GM18502 (cell line): ENCODE measurements around the gene DYRK1B.

Experiments used
- ATAC-seq: cut with Tn5 transposase; IDR thresholded peaks from one replicate; pipeline ENCODE4 v1.9.1; 2021; ENCODE audit warnings: mild to moderate bottlenecking; ENCODE audit not compliant: unreplicated experiment, poor library complexity

DYRK1B gene

DNA sequence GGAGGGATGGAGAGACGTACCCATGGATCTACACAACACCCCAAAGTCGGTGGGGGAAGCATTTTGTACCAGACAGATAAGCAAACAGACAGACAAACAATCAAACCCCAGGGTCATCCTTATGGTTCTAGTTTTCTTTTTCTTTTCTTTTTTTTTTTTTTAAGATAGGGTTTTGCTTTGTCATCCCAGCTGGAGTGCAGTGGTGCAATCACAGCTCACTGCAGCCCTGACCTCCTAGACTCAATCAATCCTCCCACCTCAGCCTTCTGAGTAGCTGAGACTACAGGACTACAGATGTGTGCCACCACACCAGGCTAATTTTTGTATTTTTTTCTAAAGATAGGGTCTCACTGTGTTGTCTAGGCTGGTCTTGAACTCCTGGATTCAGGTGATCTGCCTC lies 30.2 kb upstream of the DYRK1B start:
- ATAC-seq: no peak

GRCh38 chr19:39858541-39858940 lies 24.6 kb upstream of the DYRK1B start:
- ATAC-seq: no peak

DNA sequence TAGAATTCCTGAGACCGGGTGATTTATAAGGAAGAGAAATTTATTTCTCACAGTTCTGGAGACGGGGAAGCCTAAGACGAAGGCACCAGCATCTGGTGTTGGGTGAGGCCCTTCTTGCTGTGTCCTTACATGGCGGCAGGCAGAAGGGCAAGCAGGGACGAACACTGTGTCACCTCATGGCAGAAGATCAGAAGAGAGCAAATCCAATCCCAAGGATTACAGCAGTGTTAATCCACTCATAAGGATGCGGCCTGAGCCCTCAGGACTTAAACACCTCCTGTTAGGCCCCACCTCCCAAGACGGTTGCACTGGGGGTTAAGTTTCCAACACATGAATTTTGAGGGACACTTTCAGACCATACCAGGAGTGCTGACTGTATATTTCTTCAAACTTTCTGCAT lies 18.9 kb upstream of the DYRK1B start:
- ATAC-seq: no peak

DNA sequence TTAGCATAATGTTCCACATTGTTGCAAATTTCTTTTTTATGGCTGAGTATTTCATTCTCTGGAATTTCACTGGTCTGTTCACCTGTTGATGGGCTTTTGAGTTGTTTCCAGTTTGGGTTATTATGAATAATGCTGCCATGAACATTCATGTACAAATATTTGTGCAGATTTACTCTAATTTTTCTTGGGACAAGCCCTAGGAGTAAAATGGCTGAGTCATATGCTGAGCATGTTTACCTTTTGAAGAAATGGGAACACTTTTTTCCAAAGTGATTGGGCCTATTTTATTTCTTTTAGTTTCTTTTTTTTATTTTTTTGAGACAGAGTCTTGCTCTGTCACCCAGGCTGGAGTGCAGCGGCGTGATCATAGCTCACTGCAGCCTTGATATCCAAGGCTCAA lies 16.9 kb upstream of the DYRK1B start:
- ATAC-seq: no peak

GRCh38 chr19:39848392-39848791 lies 14.4 kb upstream of the DYRK1B start:
- ATAC-seq: no peak

- ATAC-seq: no peak
These were observed 13.6 kb upstream of the DYRK1B start for GRCh38 chr19:39847525-39847924.

DNA sequence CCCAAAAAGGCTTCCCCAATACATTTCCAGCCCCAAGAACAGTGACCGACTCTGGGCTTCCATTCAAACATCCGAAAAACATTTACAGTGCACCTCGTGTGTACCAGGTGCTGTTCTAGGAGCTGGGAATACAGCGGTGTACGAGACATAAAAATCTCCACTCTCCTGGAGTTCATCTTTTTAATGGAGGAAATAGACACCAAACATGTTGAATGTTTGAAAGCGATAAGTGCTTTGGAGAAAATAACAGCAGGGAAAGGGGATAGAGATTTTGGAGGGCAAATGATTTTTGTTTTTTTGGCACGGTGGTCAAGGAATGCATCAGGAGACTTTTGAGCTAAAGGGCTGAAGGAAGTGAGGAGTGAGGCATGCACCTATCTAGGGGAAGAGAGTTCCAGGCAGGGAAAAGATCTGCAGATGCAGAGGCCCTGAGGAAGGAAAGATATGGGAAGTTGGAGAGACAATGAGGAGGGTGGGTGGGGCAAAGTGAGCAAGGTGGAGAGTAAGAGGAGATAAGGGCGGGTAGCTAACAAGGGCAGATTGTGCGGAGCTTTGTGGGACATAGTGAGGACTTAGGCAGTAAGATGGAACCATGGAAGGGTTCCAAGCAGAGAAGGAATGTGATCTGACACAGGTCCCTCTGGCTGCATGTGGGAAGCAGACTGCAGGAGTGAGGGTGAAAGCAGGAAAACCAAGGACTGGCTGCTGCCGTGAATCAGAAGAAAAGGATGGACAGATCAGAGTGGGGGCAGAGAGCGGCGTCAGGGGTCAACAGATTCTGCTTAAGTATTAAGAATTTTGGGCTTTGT lies 12.9 kb upstream of the DYRK1B start:
- ATAC-seq: no peak

DNA sequence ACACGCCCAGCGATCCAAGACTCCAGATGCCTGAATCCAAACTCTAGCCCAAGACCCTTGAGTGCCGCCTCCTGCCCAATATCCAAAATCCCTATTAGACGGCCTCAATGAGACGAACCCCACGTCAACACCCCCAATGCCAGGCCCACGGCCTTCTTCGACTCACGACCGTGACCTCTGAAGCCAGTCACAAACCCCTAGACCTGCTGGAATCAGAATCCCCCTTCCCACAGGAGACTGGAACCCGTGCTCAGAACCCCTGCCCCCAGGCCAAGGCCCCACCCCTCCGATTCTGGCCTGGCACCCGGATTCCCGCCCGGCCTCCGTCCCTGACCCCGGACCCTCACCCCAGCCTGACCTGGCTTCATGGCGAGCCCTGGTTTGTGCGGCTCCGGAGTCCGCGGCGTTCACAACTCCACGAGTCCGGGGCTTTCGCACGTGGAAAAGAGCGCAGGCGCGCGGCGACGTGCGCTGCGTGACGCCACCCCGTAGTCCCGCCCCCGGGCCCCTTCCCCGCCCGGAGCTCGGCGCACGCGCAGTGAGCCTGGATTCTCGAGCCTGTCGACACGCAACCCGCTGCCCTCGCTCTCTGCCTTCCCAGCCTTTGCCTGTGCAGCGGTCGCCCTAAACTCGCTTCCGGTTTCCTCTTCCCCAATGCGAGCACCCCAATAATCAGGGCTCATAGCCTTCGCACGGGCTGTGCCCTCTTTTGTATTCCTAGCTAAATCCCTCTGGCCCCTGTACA lies 12.1 kb upstream of the DYRK1B start, which contains the start of gene FBL:
TSS of gene FBL (minus strand) at position 447 of the 745 bp plus-strand sequence. CDS start at position 368, 79 bp downstream.
- peak; percentile 76 for ATAC-seq

DNA sequence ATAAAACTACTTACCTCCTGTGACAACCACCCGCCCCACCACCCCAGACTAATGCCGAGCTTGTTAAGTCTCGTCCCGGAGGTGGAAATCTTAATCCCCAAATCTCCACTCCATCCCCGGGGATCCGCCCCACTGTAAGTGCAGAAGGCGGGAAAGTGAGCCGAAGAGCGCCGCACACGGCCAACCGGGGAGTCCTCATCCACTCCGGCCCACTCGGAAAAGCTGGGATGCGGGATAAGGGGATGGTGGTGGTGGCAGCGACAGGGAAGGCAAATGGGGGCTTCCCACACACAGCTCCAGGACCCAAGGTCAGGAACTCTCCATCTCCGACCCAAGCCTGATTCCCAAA lies 11.6 kb upstream of the DYRK1B start:
- no peak for ATAC-seq

- no peak for ATAC-seq
These were observed 11.2 kb upstream of the DYRK1B start for GRCh38 chr19:39845172-39845571.

GRCh38 chr19:39843919-39844793 lies 10.2 kb upstream of the DYRK1B start:
- ATAC-seq: no peak

DNA sequence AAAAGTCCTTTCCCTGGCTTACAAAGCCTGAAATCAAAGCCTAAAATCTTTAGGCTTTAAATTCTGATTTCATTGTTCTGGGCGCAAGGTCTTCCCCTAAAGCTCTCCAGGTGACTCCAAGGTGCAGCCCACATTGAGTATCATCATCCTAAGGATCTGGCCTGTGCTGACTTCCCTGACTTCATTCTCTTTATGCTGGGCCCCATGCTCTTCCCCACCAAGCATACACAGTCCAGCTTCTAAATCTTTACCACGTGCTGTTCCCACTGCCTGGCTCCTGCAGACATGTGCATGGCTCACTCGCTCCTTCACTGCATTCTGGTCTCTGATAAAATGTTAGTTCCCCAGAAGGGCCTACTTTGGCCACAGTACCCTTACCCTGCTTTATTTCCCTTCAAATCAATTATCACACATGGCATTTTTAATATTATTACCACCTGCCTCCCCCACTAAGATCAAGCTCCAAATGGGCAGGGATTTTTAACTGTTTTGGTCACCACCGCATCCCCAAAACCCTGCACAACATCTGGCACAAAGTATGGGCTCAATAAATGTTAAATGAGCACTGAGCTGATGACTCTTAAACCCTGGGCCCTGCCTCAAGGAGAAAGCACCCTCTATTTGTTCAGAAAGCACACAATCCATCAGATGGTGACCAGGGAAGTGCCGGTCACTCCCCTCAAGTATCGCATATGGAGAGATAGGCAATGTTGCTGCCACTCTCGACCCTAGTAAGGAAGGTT lies 8.9 kb upstream of the DYRK1B start:
- ATAC-seq: no peak

DNA sequence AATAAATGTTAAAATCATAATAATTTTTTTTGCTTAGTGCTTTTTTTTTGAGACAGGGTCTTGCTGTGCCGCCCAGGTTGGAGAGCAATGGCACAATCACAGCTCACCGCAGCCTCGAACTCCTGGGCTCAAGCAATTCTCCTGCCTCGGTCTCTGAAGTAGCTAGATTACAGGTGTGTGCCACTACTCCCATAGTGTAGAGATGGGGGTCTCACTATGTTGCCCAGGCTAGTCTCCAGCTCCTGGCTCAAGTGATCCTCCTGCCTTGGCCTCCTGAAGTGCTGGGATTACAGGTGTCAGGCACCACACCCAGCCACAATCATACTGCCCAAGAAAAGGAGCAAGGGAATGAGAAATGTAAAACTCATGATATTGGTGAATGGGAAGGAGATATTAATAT lies 7.1 kb upstream of the DYRK1B start:
- ATAC-seq: no peak

- ATAC-seq: no peak
These were observed 6.5 kb upstream of the DYRK1B start for GRCh38 chr19:39840492-39840891.

DNA sequence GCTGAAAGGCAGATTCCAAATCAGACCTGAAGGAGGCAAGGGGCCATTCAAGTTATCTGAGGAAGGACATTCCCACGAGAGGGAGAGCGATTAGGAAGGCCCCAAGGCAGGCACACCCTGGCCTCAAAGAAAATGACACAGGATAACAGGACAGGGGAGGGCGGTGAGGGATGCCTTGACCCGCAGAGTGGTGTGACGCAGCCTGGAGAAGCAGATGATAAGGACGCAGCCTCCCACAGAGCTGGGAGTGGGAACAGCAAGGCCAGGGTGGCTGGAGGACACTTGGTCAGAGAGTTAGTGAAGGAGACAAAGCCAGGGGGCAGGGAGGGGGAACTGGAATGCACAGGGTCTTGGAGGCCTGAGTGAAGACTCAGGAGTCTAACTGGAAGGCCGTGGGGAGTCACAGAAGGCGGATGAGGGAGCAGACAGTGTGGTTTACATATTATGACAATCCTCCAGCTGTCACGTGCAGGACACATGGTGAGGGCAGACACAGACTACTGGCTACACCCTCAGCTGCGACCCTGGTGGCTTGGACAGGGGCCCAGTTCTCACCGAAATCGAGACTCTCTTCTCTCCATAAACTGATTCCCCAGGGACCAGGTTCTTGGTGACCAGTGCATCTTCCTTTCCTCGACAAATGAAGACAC lies 5.8 kb upstream of the DYRK1B start:
- ATAC-seq: no peak

GRCh38 chr19:39838569-39838968 lies 4.6 kb upstream of the DYRK1B start:
- no peak for ATAC-seq

- no peak for ATAC-seq
These were observed 4.0 kb upstream of the DYRK1B start for GRCh38 chr19:39837978-39838377.

DNA sequence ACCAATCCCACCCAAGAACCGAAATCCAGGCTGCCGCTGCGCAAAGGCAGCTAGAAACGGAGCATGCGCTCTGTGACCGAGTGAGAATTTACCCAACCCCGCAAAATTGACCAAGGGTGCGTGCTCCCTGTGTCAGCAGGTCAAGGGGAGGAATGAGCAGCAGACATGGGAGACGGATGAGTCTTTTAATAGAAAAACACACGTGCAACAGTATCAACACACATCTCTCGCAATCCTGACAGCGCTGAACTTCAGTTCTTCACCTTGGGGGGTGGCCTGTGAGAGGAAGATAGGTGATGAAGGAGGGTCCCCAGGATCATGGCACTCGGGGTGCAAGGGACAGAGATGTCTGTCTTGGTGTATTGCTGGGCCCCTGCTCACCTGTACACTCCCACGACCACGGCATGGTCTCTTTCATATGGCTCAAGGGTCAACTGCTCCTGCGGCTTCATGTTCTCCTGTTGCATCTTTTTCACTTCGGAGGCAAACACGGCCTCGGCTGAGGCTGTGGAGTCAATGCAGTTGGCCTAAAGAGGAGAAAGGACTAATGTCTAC lies 402 bp upstream of the DYRK1B start:
- peak; percentile 1 for ATAC-seq

- ATAC-seq: peak; percentile 12
These were observed 850 bp downstream of the DYRK1B start for GRCh38 chr19:39833160-39833463.
